ENCODE data around the gene HLA-DRB5.

- TF ChIP-seq REST (IDR thresholded peaks at IDR 0.05; ENCODE audit: insufficient replicate concordance, low read depth) (no peak), CTCF (IDR thresholded peaks at IDR 0.05; ENCODE audit: insufficient read depth, low read length) (no peak)
These were observed 42.0 kb downstream of the HLA-DRB5 start for GRCh38 chr6:32488083-32488482.
